Lower leg skin (tissue), 4 donors: ENCODE measurements around the gene CYYR1. TPM values are rescaled to one million over a fixed set of nuclear protein-coding genes. Genes with fewer than 3 reads are reported as not detected.

Experiments used
- DNase-seq, 2 donors: peaks; one replicate each; pipeline ENCODE4 v3.0.0-alpha.2; 2019; ENCODE audit warnings: low spot score in 2 of 2
- H3K4me3 ChIP-seq: fragments of 200-600 bp; sonication (generic); 2 replicates; pipeline ENCODE4 v1.5.1; 2017; ENCODE audit warnings: mild to moderate bottlenecking, low read depth; ENCODE audit not compliant: poor library complexity, severe bottlenecking
- POLR2A ChIP-seq, 2 donors: fragments of 450-650 bp; IDR thresholded peaks; one replicate each; pipeline ENCODE4 v1.6.1; 2016 to 2017; ENCODE audit warnings: antibody characterized with exemption in 2 of 2, mild to moderate bottlenecking in 1 of 2, moderate library complexity in 1 of 2
- WGBS, 2 donors: methylation state at CpG; one replicate each; pipeline ENCODE4 v1.1.5; 2018; 5-methylcytosine and 5-hydroxymethylcytosine counted together
- intact Hi-C: fragments of 100-400 bp; cut with DNase I; formaldehyde crosslinking; loops from one replicate; pipeline ENCODE4 v1.15.0; 2023; ENCODE audit warnings: low total_unique reads
- total RNA-seq, 4 donors: library from RNA; depleted of rRNA; stranded (reverse); fragments of >200 nt; gene quantifications; one replicate each; pipeline ENCODE4 v1.1.0, GENCODE V29; 2016
- TF ChIP-seq, protein P1 (sequence below), 3 donors: fragments of 450-650 bp; IDR thresholded peaks; one replicate each; pipeline ENCODE4 v1.5.1; 2016; ENCODE audit warnings: antibody characterized with exemption in 3 of 3, mild to moderate bottlenecking in 3 of 3, moderate library complexity in 2 of 3

CYYR1 gene
- total RNA-seq, 4 donors from 2014 or later, result 9.0 to 16.4 (median 12.5) TPM

DNA sequence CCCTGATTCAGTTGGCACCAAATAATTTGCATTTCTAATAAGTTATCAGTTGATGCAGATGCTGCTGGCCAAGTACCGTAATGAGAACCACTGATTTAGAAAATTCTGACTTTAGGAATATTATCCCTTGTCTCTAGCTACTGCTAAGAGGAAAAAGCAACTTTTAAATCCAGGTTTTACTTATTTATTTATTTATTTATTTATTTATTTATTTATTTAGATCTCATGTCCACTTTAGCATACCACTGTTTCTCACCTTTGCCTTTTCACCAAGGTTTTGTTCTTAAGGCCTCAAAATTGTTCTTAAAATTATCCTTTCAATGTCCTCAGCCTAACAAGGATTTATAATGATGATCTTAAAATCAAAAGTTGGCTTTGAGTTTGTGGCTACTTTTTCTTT lies 8.7 kb upstream of the CYYR1 start:
- TF ChIP-seq POLR2A (IDR thresholded peaks at IDR 0.05), result no peak
- TF ChIP-seq, protein P1, sequence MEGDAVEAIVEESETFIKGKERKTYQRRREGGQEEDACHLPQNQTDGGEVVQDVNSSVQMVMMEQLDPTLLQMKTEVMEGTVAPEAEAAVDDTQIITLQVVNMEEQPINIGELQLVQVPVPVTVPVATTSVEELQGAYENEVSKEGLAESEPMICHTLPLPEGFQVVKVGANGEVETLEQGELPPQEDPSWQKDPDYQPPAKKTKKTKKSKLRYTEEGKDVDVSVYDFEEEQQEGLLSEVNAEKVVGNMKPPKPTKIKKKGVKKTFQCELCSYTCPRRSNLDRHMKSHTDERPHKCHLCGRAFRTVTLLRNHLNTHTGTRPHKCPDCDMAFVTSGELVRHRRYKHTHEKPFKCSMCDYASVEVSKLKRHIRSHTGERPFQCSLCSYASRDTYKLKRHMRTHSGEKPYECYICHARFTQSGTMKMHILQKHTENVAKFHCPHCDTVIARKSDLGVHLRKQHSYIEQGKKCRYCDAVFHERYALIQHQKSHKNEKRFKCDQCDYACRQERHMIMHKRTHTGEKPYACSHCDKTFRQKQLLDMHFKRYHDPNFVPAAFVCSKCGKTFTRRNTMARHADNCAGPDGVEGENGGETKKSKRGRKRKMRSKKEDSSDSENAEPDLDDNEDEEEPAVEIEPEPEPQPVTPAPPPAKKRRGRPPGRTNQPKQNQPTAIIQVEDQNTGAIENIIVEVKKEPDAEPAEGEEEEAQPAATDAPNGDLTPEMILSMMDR (IDR thresholded peaks at IDR 0.05), result no peak
- WGBS, 2 donors, result 98 to 100% methylated on average over 1 of the region's 1 CpG
- intact Hi-C loops, result no loop called here
- DNase-seq, result no peak
- no peak overlapping the region for H3K4me3 ChIP-seq

DNA sequence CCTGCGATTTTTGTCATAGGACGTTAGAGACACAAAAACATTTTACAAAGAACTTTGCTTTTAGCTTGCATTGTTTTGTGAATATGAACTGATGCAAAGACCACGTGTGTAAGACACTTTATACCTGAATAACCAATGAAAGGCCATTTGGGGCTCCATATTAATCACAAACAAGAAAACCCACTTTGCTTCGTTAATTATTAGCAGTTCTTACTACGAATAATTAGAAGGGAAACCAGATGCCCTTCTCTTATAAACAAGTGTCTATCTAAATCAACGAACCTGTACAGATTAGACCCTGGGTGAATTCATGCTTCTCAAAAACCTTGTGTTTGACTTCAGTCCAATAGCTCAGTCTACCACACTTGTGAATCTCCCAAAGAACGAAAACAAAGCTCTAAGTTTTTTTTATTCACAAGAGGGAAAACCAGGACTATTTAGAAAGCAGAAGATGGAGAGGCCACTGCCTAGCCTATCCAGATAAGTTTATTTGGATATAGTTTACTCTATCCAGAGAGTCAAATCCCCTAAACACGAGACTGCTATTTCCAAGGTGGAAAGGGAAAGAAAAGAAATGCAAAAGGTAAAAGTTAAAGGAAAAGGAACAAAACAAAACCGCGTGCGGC lies 897 bp downstream of the CYYR1 start:
- DNase-seq, result no peak
- TF ChIP-seq, protein P1 (IDR thresholded peaks at IDR 0.05), result no peak
- no peak for TF ChIP-seq POLR2A (IDR thresholded peaks at IDR 0.05)
- H3K4me3 ChIP-seq, result peak overlapping the region; percentile 36
- WGBS, 2 donors, result 16 to 21% methylated on average over 11 of the region's 11 CpGs
- intact Hi-C loops, result no loop called here

DNA sequence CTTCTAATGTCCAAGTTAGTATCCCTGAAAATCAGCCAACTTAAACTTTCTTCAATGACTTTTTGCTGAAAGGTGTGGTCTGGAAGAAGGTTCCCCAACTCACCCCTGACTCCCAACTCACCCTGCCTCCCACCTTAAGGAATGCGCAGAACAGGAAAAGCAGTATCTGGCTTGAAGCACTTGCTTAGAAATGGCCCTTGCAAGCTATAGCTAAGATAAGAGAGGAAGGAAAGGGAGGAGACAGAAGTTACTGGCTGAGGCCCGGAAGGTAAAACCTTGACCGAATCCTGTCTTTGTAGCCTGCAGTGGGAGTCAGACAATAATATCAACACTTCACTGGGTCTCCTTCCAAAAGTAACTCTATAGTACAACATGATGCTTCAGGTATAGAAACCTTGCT lies 2.9 kb downstream of the CYYR1 start:
- no peak overlapping the region for H3K4me3 ChIP-seq
- no peak for TF ChIP-seq POLR2A (IDR thresholded peaks at IDR 0.05)
- TF ChIP-seq, protein P1 (IDR thresholded peaks at IDR 0.05), result no peak
- WGBS, 2 donors, result 57 to 82% methylated on average over 3 of the region's 3 CpGs
- intact Hi-C loops, result no loop called here
- DNase-seq, result no peak

DNA sequence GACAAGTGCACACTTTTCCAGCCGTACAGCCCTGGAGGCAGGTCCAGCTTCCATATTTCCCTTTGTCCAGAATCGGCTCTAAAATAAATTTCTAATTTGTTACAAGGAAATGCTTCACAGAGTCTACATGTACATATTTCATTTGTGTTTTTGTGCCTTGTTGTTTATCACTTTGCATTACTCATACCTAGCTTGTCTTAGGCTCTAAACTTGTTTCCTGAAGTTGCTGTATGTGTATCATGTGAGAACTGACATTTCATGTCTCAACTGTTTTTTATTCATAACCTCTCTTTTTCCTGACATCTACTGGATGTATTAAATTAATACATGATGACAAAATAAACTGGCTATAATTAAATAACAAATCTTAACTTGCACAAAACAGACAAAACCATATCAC lies 7.5 kb downstream of the CYYR1 start:
- H3K4me3 ChIP-seq, result no peak overlapping the region
- intact Hi-C loops, result no loop called here
- TF ChIP-seq, protein P1 (IDR thresholded peaks at IDR 0.05), result no peak
- no peak for TF ChIP-seq POLR2A (IDR thresholded peaks at IDR 0.05)
- no peak for DNase-seq
- WGBS, 2 donors, result 81 to 84% methylated on average over 2 of the region's 2 CpGs

DNA sequence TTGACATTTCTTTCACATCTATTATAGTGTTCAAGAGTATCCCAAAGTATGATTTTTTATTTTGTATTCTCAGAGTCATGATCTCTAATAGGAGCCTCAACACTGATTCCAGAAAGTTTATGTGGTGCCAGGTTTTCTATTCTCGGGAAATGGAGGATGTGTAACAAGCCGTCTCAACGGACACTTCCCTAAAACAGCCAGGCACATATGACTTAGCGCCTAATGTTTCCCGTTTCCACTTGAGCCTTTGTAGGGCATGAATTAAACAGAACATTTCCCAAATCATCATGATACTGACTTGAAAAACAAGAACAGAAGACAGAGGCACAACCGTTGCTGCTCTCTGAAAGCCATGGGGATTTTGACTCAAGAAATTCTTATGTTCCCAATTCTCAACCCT lies 8.0 kb downstream of the CYYR1 start:
- TF ChIP-seq POLR2A (IDR thresholded peaks at IDR 0.05), result no peak
- TF ChIP-seq, protein P1 (IDR thresholded peaks at IDR 0.05), result no peak
- no peak overlapping the region for H3K4me3 ChIP-seq
- no peak for DNase-seq
- WGBS, 2 donors, result 78 to 83% methylated on average over 6 of the region's 6 CpGs
- intact Hi-C loops, result no loop called here
